ENCODE data around the gene PDHB.

DNA sequence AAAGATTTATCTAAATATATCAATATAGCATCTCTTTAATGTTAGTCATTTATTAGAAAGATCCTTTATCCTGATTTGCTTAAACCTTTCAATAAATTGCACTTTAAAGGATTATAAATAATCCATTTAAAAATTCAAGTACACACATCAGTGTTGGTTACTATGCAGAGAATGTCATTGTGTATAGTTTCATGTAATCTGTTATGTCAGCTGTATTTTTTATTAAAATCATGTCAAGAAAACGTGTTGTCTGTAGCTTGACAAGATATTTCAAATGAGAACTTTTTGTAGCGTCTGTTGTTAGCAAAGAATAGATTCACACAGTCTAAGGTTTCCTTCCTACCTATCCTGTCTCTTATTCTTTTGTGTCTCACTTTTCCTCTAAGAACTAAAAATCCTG, 7.8 kb downstream of the PDHB start:
- TF ChIP-seq, protein P1, sequence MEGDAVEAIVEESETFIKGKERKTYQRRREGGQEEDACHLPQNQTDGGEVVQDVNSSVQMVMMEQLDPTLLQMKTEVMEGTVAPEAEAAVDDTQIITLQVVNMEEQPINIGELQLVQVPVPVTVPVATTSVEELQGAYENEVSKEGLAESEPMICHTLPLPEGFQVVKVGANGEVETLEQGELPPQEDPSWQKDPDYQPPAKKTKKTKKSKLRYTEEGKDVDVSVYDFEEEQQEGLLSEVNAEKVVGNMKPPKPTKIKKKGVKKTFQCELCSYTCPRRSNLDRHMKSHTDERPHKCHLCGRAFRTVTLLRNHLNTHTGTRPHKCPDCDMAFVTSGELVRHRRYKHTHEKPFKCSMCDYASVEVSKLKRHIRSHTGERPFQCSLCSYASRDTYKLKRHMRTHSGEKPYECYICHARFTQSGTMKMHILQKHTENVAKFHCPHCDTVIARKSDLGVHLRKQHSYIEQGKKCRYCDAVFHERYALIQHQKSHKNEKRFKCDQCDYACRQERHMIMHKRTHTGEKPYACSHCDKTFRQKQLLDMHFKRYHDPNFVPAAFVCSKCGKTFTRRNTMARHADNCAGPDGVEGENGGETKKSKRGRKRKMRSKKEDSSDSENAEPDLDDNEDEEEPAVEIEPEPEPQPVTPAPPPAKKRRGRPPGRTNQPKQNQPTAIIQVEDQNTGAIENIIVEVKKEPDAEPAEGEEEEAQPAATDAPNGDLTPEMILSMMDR (IDR thresholded peaks at IDR 0.05 in 8 of 11, conservative IDR thresholded peaks at IDR 0.05 in 3 of 11), result no peak
- TF ChIP-seq POLR2A (IDR thresholded peaks at IDR 0.05), result no peak

Data from spleen (tissue), 7 donors.